HG02981 (cell line): ENCODE measurements around the gene PARP14.
"Not testable (repeated sequence)": the region's sequence is repeated elsewhere in the genome, so short reads cannot be mapped to it uniquely, and the experiment has no call there.

Experiments used
- ATAC-seq: cut with Tn5 transposase; IDR thresholded peaks from one replicate; pipeline ENCODE4 v1.9.1; 2021; ENCODE audit warnings: mild to moderate bottlenecking, moderate library complexity; ENCODE audit not compliant: unreplicated experiment

PARP14 gene

GRCh38 chr3:122719273-122719921 is 38.8 kb downstream of the PARP14 start:
- ATAC-seq, result no peak

GRCh38 chr3:122725106-122725505 is 44.5 kb downstream of the PARP14 start:
- ATAC-seq, result no peak

- no peak for ATAC-seq
Measured at GRCh38 chr3:122727294-122727693, 46.7 kb downstream of the PARP14 start.

- no peak for ATAC-seq
Measured at GRCh38 chr3:122727766-122728165, 47.1 kb downstream of the PARP14 start.

GRCh38 chr3:122728186-122728585 is 47.5 kb downstream of the PARP14 start:
- no peak for ATAC-seq

- ATAC-seq, result no peak
Measured at GRCh38 chr3:122728756-122729514, 48.3 kb downstream of the PARP14 start.

- ATAC-seq, result no peak
Measured at GRCh38 chr3:122730240-122730639, 49.6 kb downstream of the PARP14 start.

GRCh38 chr3:122732682-122733525 is 52.3 kb downstream of the PARP14 start:
- not testable (repeated sequence) for ATAC-seq

- no peak for ATAC-seq
Measured at GRCh38 chr3:122739172-122739571, 58.5 kb downstream of the PARP14 start.

GRCh38 chr3:122742234-122742633 is 61.6 kb downstream of the PARP14 start:
- ATAC-seq, result no peak

GRCh38 chr3:122743581-122744120 is 63.0 kb downstream of the PARP14 start:
- ATAC-seq, result no peak

- ATAC-seq, result no peak
Measured at GRCh38 chr3:122745369-122746021, 64.9 kb downstream of the PARP14 start.

- ATAC-seq, result not testable (repeated sequence)
Measured at GRCh38 chr3:122747295-122747694, 66.7 kb downstream of the PARP14 start.

GRCh38 chr3:122748347-122748746 is 67.7 kb downstream of the PARP14 start:
- ATAC-seq, result no peak

- ATAC-seq, result peak; percentile 75
Measured at GRCh38 chr3:122754929-122755328, 74.3 kb downstream of the PARP14 start.

- ATAC-seq, result no peak
Measured at GRCh38 chr3:122755491-122755890, 74.9 kb downstream of the PARP14 start.

- ATAC-seq, result no peak
Measured at GRCh38 chr3:122758877-122759560, 78.4 kb downstream of the PARP14 start.

GRCh38 chr3:122760453-122761271 is 80.0 kb downstream of the PARP14 start:
- no peak for ATAC-seq

GRCh38 chr3:122766430-122766829 is 85.8 kb downstream of the PARP14 start:
- ATAC-seq, result no peak
